K562 (cell line): Measurements from ENCODE around the gene USP5. TPM values are rescaled to one million over a fixed set of nuclear protein-coding genes. Genes with fewer than 3 reads are reported as not detected.

Experiments
- NR2C2 ChIP-seq, 2 experiments: fragments of 200-800 bp in 1 of 2; sonication (Bioruptor generic) in 1 of 2; sonication (generic) in 1 of 2; formaldehyde crosslinking in 1 of 2; IDR thresholded peaks; 2 replicates each; pipeline versions ENCODE4 v1.6.1 to v1.8.0; 2016 to 2022; ENCODE audit warnings: mild to moderate bottlenecking in 1 of 2, missing compliant biosample characterization in 1 of 2, missing genetic modification characterization in 1 of 2, missing genetic modification reagents in 1 of 2
- POLR3A ChIP-seq: IDR thresholded peaks from 2 replicates; pipeline ENCODE4 v1.6.1; 2011; ENCODE audit warnings: borderline replicate concordance, mild to moderate bottlenecking, moderate library complexity; ENCODE audit not compliant: insufficient read length, insufficient read depth; ENCODE audit errors: extremely low read depth
- RFX5 ChIP-seq: IDR thresholded peaks from 2 replicates; pipeline ENCODE4 v1.6.1; 2011; ENCODE audit warnings: low read depth, mild to moderate bottlenecking, improper control_type of control experiment, low read length
- SMAD3 ChIP-seq: fragments of 450-650 bp; formaldehyde crosslinking; conservative IDR thresholded peaks from 2 replicates; pipeline ENCODE4 v1.4.0; 2020; ENCODE audit warnings: mild to moderate bottlenecking
- TAL1 ChIP-seq: fragments of 450-650 bp; IDR thresholded peaks from 2 replicates; pipeline ENCODE4 v1.6.1; 2016; ENCODE audit warnings: mild to moderate bottlenecking
- ZBTB8A ChIP-seq: fragments of 450-650 bp; IDR thresholded peaks from 2 replicates; pipeline ENCODE4 v1.6.1; 2018; ENCODE audit warnings: mild to moderate bottlenecking, moderate library complexity; ENCODE audit not compliant: partially characterized antibody
- ZEB2 ChIP-seq: fragments of 450-650 bp; IDR thresholded peaks from 2 replicates; pipeline ENCODE4 v1.6.1; 2016
- ZNF282 ChIP-seq: sonication (generic); formaldehyde crosslinking; IDR thresholded peaks from 2 replicates; pipeline ENCODE4 v1.8.1; 2023; ENCODE audit warnings: missing genetic modification reagents
- polyA plus RNA-seq, 8 experiments: library from polyadenylated mRNA; depleted of rRNA in 4 of 8; stranded (reverse) in 5 of 8; unstranded in 3 of 8; fragments of >200 nt; fragmentation: Nextera tagmentation in 2 of 8; fragmentation: Illumina TruSeq in 1 of 8; extraction: Ambion mirVana in 2 of 8; extraction: Trizol in 1 of 8; gene quantifications; 2 replicates each; pipeline versions ENCODE4 v1.2.1 to v1.2.3, GENCODE V29; 2011 to 2014; ENCODE audit warnings: inconsistent platforms in 1 of 8, missing spikeins in 1 of 8
- total RNA-seq, 7 experiments: library from RNA; depleted of rRNA in 6 of 7; stranded (reverse); fragments of >200 nt in 6 of 7; fragmentation: Illumina TruSeq in 2 of 7; extraction: Trizol in 2 of 7; gene quantifications; 2 replicates each; pipeline versions ENCODE4 v1.2.1 to v1.2.3, GENCODE V29; 2011 to 2021; ENCODE audit warnings: low replicate concordance in 1 of 7
- TF ChIP-seq, protein P1 (sequence below): sonication (generic); formaldehyde crosslinking; IDR thresholded peaks from 2 replicates; pipeline ENCODE4 v1.8.0; 2023; ENCODE audit warnings: mild to moderate bottlenecking, missing genetic modification reagents
- TF ChIP-seq, protein P2 (sequence below): fragments of 450-650 bp; IDR thresholded peaks from 2 replicates; pipeline ENCODE4 v1.6.1; 2016; ENCODE audit warnings: mild to moderate bottlenecking, moderate library complexity

USP5 gene
- total and polyA plus RNA-seq, 9 of the 15 experiments (the other 6 are each of a cell fraction or from before 2014, with no cell fraction given), result 1.4 to 107 (median 48.6) TPM

DNA sequence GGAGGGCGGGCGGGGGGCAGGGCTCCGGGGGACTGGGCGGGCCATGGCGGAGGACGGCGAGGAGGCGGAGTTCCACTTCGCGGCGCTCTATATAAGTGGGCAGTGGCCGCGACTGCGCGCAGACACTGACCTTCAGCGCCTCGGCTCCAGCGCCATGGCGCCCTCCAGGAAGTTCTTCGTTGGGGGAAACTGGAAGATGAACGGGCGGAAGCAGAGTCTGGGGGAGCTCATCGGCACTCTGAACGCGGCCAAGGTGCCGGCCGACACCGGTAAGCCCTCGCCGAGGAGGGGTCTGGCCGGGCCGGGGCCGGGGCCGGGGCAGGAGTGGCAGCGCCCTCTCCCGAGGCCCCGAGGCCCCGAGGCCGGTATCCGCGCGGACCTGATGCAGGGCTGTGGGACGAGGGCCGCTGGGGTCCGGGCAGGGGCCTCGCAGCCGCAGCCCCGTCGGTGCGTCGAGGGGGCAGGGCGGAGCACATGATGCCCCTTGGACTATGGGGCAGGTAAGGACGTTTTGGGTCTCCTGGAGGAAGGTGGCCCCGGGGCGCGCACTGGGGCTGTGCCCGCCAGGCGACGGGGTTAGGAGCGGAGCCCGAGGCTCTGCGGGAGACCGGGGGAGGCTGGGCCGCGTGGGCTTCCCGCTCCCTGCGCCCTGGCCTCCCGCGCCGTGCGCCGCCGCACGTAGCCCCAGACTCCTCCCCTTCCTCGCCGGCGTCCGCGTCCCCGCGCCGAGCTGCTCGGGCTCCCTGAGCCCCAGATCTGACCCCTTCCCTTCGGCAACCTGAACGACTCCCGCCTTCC, 15.7 kb downstream of the USP5 start, which contains the start of gene TPI1 (continued):
- TF ChIP-seq, protein P1, sequence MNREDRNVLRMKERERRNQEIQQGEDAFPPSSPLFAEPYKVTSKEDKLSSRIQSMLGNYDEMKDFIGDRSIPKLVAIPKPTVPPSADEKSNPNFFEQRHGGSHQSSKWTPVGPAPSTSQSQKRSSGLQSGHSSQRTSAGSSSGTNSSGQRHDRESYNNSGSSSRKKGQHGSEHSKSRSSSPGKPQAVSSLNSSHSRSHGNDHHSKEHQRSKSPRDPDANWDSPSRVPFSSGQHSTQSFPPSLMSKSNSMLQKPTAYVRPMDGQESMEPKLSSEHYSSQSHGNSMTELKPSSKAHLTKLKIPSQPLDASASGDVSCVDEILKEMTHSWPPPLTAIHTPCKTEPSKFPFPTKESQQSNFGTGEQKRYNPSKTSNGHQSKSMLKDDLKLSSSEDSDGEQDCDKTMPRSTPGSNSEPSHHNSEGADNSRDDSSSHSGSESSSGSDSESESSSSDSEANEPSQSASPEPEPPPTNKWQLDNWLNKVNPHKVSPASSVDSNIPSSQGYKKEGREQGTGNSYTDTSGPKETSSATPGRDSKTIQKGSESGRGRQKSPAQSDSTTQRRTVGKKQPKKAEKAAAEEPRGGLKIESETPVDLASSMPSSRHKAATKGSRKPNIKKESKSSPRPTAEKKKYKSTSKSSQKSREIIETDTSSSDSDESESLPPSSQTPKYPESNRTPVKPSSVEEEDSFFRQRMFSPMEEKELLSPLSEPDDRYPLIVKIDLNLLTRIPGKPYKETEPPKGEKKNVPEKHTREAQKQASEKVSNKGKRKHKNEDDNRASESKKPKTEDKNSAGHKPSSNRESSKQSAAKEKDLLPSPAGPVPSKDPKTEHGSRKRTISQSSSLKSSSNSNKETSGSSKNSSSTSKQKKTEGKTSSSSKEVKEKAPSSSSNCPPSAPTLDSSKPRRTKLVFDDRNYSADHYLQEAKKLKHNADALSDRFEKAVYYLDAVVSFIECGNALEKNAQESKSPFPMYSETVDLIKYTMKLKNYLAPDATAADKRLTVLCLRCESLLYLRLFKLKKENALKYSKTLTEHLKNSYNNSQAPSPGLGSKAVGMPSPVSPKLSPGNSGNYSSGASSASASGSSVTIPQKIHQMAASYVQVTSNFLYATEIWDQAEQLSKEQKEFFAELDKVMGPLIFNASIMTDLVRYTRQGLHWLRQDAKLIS (CRISPR knock-in tag), result peak; percentile 93; the same call in 1 of the 2 replicates
- TF ChIP-seq TAL1, result no peak
- TF ChIP-seq ZBTB8A, result no peak
- TF ChIP-seq, protein P2, sequence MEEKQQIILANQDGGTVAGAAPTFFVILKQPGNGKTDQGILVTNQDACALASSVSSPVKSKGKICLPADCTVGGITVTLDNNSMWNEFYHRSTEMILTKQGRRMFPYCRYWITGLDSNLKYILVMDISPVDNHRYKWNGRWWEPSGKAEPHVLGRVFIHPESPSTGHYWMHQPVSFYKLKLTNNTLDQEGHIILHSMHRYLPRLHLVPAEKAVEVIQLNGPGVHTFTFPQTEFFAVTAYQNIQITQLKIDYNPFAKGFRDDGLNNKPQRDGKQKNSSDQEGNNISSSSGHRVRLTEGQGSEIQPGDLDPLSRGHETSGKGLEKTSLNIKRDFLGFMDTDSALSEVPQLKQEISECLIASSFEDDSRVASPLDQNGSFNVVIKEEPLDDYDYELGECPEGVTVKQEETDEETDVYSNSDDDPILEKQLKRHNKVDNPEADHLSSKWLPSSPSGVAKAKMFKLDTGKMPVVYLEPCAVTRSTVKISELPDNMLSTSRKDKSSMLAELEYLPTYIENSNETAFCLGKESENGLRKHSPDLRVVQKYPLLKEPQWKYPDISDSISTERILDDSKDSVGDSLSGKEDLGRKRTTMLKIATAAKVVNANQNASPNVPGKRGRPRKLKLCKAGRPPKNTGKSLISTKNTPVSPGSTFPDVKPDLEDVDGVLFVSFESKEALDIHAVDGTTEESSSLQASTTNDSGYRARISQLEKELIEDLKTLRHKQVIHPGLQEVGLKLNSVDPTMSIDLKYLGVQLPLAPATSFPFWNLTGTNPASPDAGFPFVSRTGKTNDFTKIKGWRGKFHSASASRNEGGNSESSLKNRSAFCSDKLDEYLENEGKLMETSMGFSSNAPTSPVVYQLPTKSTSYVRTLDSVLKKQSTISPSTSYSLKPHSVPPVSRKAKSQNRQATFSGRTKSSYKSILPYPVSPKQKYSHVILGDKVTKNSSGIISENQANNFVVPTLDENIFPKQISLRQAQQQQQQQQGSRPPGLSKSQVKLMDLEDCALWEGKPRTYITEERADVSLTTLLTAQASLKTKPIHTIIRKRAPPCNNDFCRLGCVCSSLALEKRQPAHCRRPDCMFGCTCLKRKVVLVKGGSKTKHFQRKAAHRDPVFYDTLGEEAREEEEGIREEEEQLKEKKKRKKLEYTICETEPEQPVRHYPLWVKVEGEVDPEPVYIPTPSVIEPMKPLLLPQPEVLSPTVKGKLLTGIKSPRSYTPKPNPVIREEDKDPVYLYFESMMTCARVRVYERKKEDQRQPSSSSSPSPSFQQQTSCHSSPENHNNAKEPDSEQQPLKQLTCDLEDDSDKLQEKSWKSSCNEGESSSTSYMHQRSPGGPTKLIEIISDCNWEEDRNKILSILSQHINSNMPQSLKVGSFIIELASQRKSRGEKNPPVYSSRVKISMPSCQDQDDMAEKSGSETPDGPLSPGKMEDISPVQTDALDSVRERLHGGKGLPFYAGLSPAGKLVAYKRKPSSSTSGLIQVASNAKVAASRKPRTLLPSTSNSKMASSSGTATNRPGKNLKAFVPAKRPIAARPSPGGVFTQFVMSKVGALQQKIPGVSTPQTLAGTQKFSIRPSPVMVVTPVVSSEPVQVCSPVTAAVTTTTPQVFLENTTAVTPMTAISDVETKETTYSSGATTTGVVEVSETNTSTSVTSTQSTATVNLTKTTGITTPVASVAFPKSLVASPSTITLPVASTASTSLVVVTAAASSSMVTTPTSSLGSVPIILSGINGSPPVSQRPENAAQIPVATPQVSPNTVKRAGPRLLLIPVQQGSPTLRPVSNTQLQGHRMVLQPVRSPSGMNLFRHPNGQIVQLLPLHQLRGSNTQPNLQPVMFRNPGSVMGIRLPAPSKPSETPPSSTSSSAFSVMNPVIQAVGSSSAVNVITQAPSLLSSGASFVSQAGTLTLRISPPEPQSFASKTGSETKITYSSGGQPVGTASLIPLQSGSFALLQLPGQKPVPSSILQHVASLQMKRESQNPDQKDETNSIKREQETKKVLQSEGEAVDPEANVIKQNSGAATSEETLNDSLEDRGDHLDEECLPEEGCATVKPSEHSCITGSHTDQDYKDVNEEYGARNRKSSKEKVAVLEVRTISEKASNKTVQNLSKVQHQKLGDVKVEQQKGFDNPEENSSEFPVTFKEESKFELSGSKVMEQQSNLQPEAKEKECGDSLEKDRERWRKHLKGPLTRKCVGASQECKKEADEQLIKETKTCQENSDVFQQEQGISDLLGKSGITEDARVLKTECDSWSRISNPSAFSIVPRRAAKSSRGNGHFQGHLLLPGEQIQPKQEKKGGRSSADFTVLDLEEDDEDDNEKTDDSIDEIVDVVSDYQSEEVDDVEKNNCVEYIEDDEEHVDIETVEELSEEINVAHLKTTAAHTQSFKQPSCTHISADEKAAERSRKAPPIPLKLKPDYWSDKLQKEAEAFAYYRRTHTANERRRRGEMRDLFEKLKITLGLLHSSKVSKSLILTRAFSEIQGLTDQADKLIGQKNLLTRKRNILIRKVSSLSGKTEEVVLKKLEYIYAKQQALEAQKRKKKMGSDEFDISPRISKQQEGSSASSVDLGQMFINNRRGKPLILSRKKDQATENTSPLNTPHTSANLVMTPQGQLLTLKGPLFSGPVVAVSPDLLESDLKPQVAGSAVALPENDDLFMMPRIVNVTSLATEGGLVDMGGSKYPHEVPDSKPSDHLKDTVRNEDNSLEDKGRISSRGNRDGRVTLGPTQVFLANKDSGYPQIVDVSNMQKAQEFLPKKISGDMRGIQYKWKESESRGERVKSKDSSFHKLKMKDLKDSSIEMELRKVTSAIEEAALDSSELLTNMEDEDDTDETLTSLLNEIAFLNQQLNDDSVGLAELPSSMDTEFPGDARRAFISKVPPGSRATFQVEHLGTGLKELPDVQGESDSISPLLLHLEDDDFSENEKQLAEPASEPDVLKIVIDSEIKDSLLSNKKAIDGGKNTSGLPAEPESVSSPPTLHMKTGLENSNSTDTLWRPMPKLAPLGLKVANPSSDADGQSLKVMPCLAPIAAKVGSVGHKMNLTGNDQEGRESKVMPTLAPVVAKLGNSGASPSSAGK, result peak; percentile 50; the same call in 1 of the 2 replicates
- no peak for TF ChIP-seq ZNF282 (CRISPR knock-in tag)
- TF ChIP-seq SMAD3 (CRISPR knock-in tag), result no peak
- TF ChIP-seq NR2C2 (CRISPR knock-in tag; IDR thresholded peaks at IDR 0.05), result no peak; the same call in 1 of the 2 replicates
- TF ChIP-seq NR2C2 (tag; IDR thresholded peaks at IDR 0.05), result peak; percentile 38; the same call in 1 of the 2 replicates
- TF ChIP-seq ZEB2, result no peak
- no peak for TF ChIP-seq RFX5
- TF ChIP-seq POLR3A, result no peak
